ENCODE results near the gene MDN1. TPM values are rescaled to one million over a fixed set of nuclear protein-coding genes. Genes with fewer than 3 reads are reported as not detected.

MDN1 gene
- total RNA-seq, 1 experiment from 2014 or later: 117 TPM

DNA sequence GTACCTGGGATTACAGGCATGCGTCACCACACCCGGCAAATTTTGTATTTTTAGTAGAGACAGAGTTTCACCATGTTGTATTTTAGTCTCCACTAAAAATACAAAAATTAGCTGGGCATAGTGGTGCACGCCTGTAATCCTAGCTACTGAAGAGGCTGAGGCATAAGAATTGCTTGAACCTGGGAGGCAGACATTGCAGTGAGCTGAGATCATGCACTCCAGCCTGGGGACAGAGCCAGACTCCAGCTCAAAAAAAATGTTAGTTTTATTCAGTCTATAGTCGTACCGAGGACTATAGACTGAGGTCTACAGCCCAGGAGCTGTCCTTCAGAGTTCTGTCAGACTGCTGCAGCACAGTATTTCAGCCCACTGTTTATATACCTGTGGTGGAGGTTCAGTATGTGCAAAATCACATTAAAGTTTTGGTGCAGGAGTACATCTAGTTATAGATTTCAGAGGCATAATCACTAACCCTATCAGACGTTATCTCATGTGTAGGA lies 6.5 kb upstream of the MDN1 start:
- DNase-seq: no peak
- Histone ChIP-seq H3K23ac (ENCODE audit: insufficient read length, low read depth, low read length) (no peak overlapping the region), H3K4ac (ENCODE audit: low read depth, low read length) (no peak overlapping the region), H3K18ac (ENCODE audit: insufficient read length, low read depth, low read length) (no peak overlapping the region), H3K27ac (ENCODE audit: insufficient read length, low read depth, low read length) (no peak overlapping the region), H3K9me3 (ENCODE audit: control insufficient read depth, low read depth, low read length) (no peaks in the 10 kb centered on the region), H2BK5ac (ENCODE audit: insufficient read length, low read length) (no peak overlapping the region), H3T11ph (ENCODE audit: low read length) (no peak overlapping the region), H3K4me2 (ENCODE audit: insufficient read depth, insufficient read length, low read length) (no peak overlapping the region), H4K8ac (replicated peaks; ENCODE audit: insufficient read length, low read depth, low read length) (no peak overlapping the region), H2BK20ac (ENCODE audit: low read depth, low read length, poor library complexity, severe bottlenecking) (no peak overlapping the region), H3K14ac (ENCODE audit: insufficient read depth, low read length) (no peak overlapping the region), H3K4me1 (ENCODE audit: insufficient read depth, low read length) (no peaks in the 10 kb centered on the region), H3K9ac (ENCODE audit: extremely low read depth, insufficient read length, low read length) (no peak overlapping the region), H2BK15ac (ENCODE audit: low read depth, low read length) (no peak overlapping the region), H3K79me1 (ENCODE audit: insufficient read depth, low read depth, low read length, poor library complexity, severe bottlenecking) (no peaks in the 10 kb centered on the region), H2AK5ac (ENCODE audit: insufficient read length, low read length) (no peak overlapping the region), H4K91ac (ENCODE audit: insufficient read length, low read depth, low read length) (no peak overlapping the region), H3K56ac (ENCODE audit: insufficient read length, low read depth, low read length) (no peak overlapping the region), H3K23me2 (ENCODE audit: insufficient read length, low read depth, low read length, poor library complexity, severe bottlenecking) (peaks cover 9% of the 10 kb centered on the region), H2BK12ac (ENCODE audit: insufficient read length, low read depth, low read length) (no peak overlapping the region), H4K20me1 (ENCODE audit: control insufficient read depth, insufficient read depth, insufficient read length) (no peaks in the 10 kb centered on the region), H4K5ac (ENCODE audit: insufficient read length, low read depth, low read length) (no peak overlapping the region), H2AFZ (ENCODE audit: low read length) (no peak overlapping the region), H3K27me3 (ENCODE audit: insufficient read depth, low read length) (no peaks in the 10 kb centered on the region), H2BK120ac (ENCODE audit: low read depth, low read length, poor library complexity, severe bottlenecking) (no peak overlapping the region), H3K79me2 (ENCODE audit: insufficient read depth, low read length) (peaks cover 2% of the 10 kb centered on the region; the same call in 1 of the 2 replicates)
- Mint-ChIP-seq H3K4me3 (no peak overlapping the region), H3K36me3 (ENCODE audit: insufficient read depth in 1 of 3, low read depth in 3 of 3) (peaks cover 0 to 2% (median 1%) of the 10 kb centered on the region in 3 experiments; a peak in 4 of 7 replicates), H3K4me1 (peaks cover 11% of the 10 kb centered on the region in 2 experiments; a peak in 3 of 4 replicates), H3K9me3 (no peaks in the 10 kb centered on the region), H3K27ac (no peak overlapping the region), H3K27me3 (ENCODE audit: low read depth) (no peaks in the 10 kb centered on the region)
- WGBS (ENCODE audit: extremely low coverage, insufficient read length, low lambda C conversion rate): no CpG with 5 or more reads among the region's 6 CpGs
- TF ChIP-seq CTCF (conservative IDR thresholded peaks at IDR 0.05): no peak
